CD4-positive, alpha-beta T cell treated with Interleukin-2 at 100 ng/mL for 4 hours (primary cell): ENCODE results near the gene GSDME.

Experiments used
- DNase-seq: peaks from one replicate; pipeline ENCODE4 v3.0.0-alpha.2; 2020; ENCODE audit warnings: low spot score

The GSDME gene

DNA sequence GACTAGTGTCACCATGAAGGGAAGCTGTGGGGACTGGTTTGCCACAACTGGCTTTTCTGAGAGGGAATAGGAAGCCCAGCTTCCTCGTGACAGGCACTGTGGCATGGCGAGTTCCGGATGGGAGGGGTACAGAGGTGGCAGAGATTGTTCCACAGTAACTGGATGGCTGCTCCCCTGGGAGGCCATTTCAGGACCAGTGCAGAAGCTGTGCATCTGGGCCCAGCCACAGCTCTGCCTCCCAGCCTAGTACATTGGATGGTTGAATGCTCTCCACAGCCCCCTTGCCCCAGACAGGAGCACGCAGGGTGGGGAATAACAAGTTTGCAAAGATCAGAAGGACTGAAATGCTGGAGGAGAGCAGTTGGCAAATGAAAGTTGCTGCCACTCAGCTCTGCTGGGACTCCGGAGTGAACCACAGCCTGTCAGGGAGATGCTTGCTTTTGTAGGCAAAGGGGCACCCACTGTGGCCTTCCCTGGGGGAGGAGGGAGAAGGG lies 51.8 kb downstream of the GSDME start:
- DNase-seq = no peak

DNA sequence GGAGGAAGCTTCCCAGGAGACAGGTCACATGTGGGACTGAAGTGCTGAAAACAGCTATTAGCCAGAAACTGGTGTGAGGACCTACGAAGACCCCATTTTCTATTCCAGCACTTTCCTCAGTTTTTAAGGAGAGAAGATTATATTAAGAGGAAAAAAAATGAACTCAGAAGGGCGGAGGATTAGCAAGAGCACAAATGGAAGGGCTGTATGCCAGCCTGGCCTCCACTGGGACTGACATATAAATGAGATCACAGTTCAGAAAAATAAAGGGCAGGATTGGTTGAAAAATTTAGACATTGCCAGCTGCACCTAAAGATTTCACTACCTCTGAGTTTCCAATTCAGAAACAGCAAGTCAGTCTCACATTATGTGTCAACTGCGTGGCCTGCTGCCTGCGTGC lies 53.0 kb downstream of the GSDME start:
- no peak for DNase-seq

DNA sequence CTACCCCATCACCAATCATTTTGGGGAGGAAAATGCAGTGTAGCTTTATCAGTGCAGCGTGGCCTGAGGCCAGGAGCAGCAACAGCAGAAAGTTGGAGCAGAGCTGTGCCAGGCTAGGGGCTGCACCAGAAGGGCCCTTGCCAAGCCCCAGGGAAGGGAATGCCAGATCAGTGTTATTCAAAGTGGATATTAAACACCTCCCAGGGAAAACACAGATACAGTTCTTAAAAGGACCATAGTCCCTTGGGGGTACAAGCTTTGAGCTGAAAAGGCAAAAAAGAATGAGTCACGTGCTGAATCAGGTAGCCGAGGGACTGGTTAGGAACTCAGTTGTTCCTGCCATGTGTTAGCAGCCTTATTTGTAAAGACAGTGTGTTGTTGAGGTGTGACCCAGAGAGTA lies 54.0 kb downstream of the GSDME start:
- no peak for DNase-seq

DNA sequence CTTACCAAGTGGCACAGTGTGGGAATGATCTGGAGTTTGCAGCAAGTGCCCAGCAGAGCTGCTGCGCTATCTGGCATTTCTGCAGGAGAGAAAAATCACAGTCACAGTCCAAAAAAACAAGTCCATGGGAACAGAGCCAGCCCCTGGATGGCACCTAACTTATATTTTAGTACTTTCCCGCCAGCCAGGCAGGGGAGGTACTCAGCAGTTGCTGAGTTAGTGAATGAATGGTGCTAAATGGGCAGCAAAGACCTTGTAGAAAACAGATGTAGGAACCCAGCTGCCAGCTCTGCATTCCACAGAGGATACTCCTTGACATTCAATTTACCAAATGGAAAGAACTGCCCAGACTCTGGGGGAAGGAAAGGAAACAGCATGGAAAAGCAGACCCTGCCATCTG lies 54.5 kb downstream of the GSDME start:
- no peak for DNase-seq

DNA sequence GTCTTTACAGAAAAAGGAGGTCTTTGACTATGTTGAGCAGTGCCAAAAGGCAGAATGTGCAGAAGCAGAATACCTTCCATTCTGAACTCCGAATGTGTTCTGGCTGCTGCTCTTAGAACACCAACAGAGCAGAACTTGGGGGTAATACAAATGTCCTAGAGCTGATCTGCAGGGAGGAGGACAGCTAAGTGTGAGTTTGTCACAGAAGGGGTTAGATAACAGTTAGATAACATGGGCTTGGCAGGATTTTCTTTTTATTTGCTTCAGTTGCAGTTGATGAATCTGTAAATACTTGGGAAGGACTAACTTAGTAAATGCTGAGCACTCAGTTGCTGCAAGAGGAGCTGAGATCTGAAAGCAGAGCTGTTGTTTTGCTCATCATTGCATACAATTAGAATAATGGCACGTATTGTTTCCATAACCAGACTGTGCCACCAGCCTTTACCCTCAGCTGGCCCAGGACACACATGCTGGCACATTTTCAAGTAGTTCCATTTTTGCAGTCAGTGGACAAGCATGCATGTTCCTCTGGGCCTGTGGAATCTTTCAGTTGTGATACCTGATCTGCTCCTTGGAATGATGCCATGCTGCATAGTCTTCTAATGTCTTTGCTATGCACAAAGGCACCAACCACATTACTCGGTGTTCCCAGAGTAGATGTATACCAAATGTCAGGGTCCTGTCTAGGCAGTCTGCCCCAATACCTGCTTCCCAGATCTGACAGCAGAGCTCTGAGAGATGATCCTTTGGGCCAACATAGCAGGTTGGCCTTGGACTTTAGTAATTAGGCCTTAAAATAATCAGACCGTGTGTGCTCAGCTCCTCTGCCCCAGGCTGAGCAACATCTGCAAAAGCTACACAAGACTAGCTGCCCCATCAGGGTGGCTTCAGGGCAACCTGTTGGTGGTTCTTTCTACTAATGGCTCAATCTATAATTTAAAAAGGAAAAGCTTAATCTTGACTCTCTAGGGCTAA lies 55.7 kb downstream of the GSDME start:
- DNase-seq = no peak

DNA sequence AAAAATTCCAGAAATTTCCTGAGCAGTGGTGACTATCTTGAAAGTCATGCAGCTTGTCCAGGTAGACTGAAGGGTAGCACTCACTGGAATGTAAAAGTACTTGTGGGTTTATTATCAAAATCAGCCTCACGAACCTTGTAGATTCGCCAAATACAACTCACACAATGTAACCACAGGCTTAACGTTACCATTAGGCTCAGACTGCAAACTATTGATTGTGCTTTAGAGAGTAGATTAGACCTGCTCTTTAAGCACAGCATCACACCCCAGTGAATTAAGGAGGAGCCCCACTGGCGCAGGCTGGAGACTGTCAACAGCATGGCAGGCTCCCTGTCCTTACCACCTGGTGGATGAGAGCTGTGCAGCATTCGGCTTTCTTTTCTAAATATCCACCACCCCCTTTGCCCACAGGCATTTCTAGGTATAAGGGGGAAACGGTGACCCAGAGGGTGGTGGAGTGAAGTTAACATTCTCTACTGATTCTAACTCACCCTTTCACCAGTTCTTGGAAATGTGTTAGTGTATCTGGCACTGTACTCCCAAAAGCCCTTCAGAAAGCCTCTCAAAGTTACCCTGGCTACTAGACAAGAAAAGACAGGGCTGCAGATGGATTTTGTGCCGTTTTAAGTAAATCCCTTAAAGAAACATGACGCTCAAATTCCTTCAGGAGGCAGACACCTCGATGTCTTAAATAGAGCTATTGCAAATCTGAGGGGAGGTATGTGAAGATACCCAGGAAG lies 56.6 kb downstream of the GSDME start:
- DNase-seq = no peak

DNA sequence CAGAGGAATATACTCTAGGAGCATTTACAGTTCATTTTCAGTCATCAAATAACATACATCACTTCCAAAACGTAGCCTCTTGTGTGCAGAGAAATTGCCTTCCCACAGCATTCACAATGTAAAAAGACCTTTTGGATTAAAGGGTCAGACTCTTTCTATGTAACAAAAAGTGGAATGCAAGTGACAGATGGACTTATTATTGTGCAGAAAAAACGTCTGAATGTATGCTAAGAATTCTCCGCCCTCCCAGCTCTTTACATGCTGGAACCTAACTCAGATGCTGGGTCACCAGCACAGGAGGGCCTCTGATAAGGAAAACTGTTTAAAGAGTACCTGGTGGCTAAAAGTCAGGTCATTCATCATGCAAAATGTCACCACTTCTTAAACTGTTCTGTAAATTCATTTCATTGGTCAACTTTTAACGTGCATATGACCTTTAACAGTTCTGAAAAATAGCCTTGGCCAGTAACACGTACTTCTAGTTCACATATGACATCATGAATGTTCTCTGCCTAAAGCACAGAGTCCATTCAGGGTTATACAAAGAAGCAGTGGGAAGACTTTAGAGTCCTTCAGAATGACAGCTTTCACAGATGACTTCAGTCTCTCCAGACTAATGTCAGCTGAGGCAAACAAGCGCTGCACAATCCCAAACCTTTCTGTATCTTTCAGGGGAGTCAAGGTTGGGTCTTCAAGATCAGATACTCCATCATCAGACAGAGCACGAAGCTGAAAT lies 58.6 kb downstream of the GSDME start:
- no peak for DNase-seq

DNA sequence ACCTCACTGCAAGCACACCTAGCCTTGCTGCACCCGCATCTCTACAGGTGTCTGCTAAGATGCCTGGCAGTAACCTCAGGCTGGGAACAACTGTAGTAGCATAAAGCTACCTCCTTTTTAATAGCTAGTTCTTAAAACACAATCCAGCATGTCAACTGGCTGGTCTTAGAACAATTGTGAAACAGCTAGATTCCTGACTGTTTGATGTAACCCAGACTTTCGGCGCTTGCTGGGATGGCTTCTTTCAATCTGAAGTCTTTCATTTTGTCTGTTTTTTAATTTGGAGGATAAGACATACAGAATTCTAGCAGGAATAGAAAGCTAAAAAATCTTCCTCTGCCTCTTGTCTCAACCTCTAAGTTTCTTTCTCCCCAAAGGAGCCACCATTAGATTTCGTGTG lies 59.8 kb downstream of the GSDME start:
- no peak for DNase-seq

DNA sequence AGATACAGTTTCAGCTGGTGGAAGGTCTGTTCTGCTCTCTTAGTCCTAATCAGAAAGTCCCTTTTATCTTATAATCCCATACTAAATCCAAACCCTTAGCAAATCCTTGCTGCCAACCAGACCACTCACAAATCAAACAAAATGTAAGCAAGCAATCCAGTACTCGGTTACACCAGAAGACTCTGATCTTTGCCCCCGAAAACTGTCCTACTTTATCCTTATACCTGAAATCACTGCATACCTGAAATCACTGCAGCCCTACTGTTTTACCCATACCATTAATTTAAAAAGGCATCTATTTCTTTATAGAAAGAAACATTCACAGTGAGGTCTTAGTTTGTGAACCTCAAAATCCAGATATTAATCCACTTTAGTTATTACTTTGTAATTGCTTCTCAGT lies 64.7 kb downstream of the GSDME start:
- DNase-seq = no peak

DNA sequence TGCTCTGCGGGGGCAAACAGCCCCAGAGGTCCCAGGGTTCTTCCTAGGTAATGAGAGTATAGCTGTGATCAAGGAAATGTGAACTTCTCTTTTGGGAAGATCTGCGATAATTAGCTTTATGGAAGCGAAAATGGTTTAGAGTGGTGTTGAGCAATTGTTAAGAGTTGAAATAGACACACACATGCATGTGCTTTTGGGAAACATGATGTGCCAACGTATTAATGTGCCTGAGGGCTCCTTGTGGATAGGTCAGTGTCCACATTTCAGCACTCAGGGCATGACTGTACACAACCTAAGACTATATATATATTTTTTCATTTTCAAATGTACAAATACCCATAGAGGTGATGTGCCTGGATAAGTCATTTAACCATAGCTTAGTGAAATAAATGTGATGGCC lies 67.0 kb downstream of the GSDME start:
- DNase-seq = no peak

DNA sequence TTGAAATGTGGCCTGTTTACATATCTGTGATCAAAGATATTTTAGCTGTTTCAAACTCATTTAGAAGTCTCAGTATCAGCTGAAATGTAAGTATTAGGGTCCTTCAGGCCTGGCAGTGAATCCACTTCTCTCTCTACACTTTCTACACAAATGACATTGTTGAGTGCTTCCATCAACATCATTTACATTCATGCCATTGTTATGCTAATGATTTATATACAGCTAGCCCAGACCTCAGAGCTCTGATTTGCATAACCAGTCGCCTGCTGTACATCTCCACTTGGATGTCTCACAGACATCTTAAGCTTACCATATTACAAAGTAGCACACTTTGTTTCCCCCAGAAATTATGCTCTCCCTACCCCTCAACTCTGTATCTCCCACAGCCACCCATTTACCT lies 71.6 kb downstream of the GSDME start:
- no peak for DNase-seq

DNA sequence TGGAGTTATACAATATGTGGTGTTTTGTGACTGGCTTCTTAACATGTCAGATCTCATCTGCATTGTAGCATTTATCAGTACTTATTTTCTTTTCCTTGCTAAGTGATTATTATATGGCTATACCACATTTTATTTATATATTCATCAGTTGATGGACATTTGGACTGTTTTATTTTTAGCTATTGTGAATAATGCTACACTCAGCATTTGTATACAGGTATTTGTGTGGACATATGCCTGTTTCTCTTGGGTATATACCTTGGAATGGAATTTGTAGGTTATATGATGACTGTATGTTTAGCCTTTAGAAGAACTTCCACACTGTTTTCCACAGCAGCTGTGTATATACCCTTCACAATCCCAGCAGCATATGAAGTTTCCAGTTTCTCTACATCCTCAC lies 86.5 kb downstream of the GSDME start:
- no peak for DNase-seq

DNA sequence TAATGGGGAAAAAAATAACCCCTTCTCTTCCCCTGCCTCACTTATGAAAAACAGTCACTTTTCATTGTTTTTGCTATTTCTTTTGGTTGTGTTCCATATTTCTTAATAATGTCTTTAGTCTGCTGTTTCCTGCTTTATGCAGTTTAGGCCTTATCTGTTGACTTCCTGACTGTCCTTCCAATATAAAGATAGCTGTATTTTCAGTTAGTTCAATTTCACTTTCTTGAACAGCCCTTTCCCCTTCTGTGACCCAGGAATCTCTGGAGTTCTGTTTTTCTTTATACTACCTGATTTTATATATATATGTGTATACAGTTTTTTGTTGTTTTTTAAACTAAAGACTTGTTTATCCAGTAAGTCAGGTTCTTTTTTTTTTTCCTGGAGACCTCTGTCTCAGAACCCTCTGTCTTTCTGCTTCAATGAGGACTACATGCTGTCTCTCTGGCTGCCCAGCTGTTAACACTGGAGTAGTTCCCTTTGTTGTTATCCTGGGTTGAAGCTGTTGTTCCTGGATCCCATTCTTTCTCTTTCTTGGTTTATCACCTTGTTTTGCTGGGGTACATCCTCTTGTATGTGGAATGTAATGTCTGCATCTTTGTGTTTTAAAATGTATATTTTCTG lies 87.2 kb downstream of the GSDME start:
- DNase-seq = no peak

DNA sequence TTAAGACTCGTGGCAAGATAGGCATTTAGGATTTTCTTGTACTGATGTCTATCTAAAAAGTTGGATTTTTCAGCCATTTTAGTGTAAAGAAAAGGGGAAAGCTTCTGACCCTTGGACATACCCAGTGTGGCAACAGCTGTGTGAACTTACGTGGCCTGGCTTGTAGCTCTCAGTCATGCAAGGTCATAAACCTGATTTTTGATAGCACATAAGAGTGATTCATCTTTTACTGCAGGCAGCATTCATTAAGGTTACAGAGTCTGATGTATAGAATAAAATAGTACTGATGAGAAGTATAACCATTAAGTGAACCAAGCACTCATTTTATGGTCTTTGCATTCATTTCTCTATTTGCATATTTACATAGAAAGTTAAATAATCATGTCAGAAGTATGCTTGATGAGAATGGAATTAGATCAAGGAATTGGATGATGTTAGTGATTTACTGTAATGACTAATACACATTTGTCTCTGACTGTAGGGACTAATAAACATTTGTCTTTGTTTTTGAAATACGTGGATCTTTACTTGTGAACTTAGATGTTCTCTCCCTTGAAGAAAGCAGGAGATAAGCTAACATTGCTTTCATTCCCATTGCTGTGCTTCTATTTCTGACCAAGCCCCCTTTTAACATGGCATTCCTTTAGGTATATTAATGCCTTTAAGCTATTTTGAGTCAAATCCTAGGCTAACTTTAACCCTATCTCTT lies 88.2 kb downstream of the GSDME start:
- no peak for DNase-seq

DNA sequence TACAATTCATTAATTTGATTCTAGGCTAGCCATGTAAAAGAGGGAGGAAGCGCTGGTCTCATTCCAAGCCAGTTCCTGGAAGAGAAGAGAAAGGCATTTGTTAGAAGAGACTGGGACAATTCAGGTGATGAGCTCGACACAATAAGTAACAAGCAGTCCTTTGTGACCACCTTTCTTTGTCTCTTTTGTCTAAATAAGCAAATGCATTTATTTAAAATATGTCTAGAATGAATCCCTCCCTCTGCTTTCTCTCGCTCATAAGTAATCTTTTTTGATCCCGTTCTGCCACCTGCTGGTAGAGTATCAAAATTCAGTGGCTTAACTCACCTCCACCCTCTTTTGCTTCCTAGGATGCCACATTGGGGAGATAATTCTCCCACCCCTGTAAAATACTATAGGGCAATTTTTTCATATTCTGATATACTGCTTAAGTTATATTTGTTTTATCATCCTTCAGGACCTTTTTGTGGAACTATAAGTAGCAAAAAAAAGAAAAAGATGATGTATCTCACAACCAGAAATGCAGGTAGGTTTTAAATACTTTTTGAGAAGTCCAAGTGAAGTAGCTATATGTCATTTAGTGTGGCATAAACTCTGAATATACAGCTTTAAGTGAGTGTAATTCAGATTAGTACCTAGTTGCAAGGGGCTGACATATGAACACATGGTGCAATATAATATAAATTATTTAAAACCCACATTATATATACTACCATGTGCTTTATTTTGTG lies 91.5 kb downstream of the GSDME start:
- DNase-seq = peak; percentile 53

DNA sequence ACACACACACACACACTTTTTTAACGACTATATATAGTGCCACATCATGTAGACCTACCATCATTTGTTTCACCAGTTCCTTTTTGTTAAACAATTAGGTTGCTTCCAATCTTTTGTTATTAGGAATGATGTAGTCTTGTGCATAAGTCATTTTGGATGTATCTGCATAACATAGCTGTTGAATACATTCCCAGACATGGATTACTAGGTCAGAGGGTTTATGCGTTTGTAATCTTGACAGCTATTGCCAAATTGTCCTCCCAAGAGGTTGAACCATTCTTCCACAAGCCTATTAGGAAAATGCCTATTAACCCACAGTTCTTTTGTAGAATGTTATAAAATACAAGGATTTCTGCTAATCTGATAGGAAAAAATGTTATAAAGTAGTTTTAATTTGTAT lies 96.7 kb downstream of the GSDME start:
- no peak for DNase-seq

DNA sequence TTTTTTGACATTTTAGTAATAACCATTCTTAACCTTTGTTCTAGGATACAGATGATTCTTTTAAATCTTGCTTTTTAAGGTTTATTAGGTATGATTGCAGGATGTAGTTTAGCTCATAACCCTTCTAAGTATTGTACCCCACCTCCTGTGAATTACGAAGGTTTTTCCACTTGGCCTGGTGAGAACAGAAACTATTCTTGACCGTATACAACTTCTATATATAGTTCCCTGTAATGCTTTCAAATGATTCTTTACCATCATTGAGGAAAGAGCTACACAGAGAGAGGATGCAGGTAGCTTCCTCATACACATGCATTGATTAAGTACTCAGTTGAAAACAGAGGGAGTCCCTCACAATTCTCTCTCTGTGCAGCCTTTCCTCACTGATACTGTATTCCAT lies 97.8 kb downstream of the GSDME start:
- no peak for DNase-seq

DNA sequence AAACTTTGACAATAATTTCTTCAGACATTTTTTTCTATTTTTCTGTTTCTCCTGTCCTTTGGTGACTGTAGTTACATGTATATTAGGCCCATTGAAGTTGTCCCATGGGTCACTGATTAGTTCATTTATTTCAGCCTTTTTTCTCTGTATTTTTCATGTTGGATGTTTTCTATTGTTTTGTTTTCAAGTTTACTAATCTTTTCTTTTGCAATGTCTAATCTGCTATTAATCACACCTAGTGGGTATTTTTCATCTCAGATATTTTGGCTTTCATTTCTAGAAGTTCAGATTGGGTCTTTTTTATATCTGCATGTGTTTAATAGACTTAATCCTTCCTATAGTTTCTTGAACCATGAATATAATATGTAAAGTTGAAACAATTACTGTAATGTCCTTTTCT lies 99.3 kb downstream of the GSDME start:
- no peak for DNase-seq

DNA sequence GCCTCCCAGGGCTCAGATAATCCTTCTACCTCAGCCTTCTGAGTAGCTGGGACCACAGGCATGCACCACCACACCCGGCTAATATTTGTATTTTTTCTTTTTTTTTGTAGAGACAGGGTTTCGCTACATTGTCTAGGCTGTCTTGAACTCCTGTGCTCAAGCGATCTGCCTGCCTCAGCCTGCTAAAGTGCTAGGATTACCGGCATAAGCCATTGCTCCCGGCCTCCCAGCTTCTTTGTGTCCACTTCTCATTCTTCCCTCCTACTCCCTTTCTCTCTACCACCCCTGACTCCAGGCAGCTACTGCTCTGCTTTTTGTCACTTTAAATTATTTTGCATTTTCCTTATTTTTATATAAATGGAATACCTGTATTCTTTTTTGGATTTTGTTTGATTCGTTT lies 100.7 kb downstream of the GSDME start:
- no peak for DNase-seq

DNA sequence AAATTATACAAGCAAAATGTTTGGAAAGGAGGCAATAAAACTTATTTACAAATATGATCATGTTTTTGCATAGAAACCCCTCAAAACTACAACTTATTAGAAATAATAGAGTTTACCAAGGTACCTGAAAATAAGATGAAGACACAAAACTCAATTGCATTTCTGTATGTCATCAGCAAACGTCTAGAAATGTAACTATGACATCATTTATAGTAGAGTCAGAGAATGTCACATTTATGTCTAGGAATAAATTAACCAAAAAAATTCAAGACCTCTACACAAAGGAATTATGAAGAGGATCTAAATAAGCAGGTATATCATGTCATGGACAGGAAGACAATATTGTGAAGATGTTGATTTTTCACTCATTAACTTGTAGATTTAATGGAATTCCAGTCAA lies 103.0 kb downstream of the GSDME start:
- DNase-seq = no peak
